GM19467 (cell line): ENCODE results near the gene BID.
"Not testable (repeated sequence)": the region's sequence is repeated elsewhere in the genome, so short reads cannot be mapped to it uniquely, and the experiment has no call there.

Source experiments
- ATAC-seq: cut with Tn5 transposase; IDR thresholded peaks from one replicate; pipeline ENCODE4 v1.9.1; 2021; ENCODE audit warnings: mild to moderate bottlenecking, moderate library complexity; ENCODE audit not compliant: unreplicated experiment

BID gene

DNA sequence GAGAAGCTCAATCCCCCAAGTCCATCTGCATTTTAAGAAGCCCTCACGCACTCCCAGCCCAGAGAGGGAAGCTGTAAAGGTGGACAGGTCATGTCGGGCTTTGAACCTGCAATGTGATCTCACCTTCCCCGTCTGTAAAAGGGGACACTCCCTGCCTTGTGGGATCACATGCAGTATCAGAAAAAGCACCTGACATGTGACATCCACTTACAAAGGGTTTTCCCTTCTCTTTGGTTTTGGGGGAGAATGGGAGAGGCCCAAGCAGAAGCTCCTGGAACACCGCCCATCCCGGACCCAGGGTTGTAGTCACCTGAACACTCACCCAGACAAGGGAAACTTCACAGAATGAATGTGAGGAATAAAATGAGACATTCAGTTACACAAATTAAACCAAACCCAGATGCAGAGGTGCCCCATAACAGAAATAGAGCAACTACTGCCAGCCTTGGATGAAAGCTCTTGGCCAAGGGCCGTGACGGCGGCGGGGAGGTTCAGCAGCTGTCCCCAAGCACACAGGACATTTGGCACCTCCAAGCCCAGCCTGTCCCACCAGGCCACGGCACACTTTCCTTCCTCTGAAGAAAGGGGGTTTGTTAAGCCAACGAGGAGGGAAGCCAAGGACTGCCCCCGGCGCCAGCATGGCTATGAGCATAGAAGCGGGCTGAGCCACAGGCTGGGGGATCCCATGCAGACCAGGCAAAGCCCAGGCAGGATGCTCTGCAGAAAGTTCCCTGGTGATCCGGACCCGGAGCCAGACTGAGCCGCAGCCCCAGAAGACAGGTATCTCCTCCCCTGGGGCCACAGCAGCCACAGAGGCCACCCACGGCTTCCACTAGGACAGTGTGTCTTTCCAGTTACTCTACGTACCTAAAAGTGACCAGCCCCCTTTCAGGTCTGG is 3.8 kb downstream of the BID start:
- no peak for ATAC-seq

DNA sequence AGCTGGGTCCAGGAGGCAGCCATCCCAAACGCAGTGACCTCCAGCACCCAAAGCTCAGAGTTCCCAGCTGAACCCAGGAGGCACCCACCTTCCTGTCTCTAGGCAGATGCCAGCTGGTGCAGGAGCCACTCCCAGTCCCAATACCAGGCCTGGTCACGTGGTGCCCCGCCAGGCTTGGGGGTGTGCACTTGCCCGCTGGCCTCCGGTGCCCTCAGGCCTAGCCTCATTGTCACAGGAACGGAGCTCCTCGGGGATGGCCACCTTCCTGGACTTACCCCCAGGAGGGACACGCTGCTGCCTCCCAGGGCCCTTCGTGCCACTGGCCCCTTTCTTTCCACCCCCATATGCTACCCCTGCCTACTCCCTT is 4.6 kb downstream of the BID start:
- no peak for ATAC-seq

DNA sequence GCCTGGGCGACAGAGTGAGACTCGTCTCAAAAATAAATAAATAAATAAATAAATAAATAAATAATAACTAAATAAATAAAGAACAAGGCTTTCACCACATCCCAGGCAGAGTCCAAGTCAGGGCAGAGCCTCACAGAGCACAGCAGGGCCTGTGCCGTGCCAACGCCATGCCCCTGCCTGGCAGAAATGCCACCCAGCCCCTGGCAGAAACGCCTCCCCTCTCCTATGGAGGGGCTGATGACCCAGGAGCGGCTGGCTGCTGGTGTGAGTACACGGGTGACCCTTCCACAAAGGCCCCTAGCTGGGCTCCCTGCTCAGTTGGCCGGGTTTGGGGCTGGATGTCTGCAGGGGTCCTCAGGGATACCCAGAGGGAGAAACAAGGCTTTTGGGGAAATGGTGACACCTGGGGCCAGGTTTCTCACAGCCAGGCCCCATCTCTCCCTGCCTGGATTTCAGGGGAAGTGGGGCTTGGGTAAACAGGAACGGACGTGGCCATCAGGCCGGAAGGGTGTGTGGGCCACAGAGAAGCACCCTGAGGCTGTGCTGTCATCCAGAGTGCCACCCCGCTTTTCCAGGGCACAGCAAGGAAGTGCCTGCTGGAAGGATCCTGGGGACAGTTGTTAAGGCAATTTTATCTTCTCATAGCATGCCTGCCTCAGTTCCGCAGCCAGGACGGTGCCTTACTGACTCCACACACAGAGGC is 5.1 kb downstream of the BID start:
- ATAC-seq = no peak

DNA sequence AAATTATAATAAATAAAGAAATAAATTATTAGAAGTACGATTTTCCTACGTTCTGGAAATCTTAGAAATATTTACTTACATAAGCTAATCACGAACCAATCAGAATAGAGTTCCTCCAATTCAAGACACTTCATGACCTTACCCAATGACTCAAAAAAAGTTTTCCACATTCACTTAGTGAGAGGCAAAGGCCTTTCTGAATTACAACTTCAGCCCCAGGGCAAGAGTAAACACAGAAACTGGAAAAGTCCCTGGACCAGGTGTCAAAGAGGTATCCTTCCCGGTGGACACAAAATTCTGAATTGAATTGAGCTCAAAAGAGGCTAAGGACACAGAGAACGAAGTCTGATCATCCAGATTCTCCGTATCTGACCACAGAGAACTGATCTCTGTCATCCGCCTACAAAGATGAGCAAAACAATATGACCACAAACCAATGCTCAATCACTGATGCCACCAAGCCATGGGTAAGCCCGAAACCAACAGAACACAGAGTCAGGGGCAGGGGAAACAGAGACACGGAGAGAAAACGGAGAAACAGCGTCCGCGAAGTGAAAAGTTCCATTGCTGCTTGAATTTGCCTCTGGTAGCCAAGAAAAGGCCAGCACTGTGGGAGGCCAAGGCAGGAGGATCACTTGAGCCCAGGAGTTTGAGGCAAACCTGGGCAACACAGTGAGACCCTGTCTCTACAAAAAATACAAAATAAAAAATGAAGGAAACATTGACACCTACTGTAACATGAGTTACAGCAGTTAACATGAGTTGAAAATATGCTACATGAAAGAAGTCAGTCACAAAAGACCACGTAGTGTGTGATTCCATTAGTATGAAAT is 6.8 kb downstream of the BID start:
- ATAC-seq = no peak

DNA sequence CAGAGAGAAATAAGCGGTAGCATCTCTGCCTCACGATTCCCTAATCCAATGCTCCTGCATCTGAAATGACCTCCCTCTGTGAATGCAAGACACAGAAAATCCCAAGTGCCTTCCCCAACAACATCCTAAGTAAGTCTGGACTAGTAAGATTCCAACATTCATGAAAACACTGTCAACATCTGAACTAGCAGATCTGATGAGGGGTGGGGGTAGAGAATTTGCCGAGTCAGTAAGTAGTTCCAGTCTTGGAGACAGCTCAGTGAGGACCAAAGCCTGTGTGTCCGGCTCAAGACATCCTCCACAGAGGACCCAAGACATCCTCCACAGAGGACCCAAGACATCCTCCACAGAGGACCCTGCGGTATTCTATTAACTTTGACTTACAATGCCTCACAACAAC is 9.4 kb downstream of the BID start:
- not testable (repeated sequence) for ATAC-seq

DNA sequence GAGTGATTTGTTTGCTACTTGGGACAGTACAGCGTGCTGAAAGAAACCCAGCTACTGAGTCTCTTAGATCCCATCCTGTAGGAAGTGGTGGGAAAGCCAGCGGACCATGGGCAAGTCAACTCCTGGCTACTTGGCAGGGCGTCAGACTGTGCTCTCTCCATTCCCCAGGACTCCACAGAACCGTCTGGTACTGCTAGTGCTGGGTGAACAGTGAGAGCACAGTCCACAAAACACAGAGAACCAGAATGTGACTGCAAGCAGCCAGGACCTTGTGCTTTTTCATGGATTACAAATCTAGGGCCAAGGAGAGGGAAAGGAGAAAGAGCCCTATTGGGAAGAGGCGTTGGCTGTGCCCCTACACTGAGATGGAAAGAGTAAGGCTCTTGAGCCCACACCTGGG is 10.2 kb downstream of the BID start:
- ATAC-seq = no peak

DNA sequence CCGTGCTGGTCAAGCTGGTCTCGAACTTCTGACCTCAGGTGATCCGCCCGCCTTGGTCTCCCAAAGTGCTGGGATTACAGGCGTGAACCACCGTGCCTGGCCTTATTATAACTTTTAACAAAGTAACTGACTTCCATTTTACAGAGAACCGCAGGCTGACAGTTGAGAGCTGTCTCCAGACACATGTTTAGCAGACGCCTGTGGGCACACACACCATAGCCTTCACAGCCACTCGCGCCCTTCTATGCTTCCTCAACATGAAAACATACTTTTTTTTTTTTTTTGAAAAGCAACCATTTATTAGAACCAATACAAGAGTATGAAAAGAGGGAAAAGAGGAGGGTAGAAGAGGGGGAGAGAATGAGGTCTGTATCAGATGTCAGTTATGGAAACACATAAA is 10.8 kb downstream of the BID start:
- ATAC-seq = not testable (repeated sequence)

DNA sequence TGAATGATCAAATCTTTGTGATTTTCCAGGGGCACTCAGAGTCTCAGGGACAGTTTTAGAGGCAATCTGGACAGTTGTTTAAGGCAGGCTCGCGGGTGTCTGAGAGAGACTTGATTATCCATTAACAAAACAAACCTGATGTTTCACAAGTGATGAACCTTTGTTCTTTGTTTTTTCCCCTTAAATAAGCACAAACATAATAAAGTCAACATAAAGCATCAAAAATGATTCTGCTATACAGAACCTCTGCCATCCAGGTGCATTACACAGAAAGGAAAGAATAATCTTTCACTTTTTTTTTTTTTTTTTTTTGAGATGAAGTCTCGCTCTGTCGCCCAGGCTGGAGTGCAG is 13.2 kb downstream of the BID start:
- ATAC-seq = no peak

DNA sequence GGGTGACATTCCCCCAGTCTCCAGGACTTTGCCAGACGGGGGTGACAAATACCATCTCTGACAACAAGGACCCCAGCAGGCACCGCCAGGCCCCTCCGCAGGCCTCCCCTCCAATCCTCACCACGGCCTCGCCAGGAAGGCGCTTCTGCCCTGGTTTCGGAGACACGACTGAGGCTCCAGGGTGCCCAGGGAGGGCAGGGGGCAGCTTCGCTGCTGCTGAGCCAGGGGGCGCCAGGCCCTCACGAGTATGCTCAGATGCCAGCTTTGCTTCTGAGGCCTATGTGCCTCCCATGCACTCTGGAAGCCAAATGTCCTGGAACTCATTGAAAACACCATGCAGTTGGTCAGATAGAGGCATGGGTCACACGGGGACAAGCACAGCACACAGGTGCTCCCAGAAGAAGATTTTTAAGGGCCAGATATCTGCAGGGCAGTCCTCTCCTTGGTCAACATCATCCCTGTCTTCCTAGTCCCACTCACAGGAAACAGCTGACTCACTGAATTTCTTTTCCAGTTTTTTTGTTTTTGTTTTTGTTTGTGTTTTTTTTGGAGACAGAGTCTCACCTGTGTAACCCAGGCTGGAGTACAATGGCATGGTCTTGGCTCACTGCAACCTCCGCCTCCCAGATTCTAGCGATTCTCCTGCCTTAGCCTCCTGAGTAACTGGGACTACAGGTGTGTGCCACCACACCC is 19.9 kb downstream of the BID start:
- no peak for ATAC-seq

DNA sequence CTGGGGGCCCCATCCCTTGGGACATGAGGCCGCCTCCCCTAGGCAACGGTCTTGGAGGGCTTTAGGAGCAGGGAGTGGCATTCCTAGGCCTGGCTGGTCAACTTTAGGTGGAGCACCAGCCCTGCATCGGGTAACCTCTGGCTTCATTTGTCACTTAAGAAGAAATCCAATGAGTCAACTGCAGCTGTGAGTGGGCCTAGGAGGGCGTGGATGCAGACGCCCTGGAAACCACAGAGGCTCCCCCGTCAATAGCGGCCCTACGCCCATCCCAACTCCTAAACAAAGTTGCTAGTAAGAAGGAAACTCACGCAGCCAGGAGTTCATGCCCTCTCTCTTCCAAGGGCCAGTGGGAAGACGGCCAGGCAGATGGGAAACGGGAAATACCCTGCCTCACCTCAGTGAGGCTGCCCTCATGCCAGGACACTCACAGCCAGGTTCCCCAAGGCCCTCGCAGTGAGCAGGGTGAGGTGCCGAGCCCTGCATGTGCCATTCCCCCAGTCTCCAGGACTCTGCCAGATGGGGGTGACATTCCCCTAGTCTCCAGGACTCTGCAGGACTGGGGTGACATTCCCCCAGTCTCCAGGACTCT is 20.8 kb downstream of the BID start:
- no peak for ATAC-seq

DNA sequence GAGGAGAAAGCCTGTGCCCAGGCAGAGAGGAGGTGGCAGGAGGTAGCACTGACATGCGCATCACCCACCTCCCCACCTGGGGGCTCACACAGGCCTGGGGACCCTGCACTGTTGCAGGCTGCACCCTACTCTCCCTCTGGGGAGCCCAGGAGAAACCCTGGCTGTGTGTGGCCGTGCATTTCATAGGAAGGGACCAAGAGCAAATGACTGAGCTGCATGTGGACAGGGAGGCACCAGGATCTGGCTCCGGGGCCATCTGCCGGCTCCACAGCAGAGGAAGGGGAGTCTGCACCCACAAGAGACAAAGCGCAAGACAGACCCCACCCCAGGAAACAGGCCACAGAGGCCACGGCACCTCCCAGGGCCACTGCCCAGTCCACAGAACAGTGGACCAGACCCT is 22.7 kb downstream of the BID start:
- no peak for ATAC-seq

DNA sequence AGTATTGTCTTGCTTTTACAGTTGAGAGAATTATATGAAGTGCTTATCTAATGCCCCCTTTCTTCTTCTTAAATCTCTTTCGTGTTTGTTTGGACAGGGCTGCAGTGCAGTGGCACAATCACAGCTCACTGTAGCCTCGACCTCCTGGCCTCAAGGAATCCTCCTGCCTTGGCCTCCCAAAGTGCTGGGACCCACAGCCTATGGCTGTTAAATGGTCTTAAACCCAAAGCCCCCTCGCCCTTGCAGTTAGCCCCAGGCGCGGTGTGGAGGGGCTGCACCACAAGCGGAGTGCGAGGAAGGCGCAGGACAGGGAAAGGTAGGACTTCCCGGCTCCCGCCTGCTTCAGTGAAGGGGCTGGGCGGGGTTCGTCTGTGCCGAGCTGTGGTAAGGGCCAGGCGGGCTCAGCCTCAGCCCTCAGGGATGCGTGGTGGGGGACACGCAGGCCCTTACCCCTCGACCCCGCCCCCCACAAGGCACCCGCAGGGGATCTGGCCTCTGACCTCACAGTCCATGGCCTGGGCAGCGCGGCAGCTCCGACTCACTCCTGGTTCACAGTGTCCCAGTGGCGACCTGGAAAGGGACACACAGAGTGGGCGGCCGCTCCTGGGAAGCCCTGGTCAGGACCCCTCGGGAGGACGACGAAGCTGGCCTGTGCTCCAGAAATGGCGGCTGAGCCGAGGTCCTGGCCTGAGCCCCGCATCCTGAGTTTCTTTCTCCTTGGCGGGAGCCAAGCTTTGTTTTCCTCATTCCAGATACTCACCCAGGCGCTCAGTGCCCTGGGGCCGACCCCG is 24.5 kb downstream of the BID start:
- ATAC-seq = no peak

DNA sequence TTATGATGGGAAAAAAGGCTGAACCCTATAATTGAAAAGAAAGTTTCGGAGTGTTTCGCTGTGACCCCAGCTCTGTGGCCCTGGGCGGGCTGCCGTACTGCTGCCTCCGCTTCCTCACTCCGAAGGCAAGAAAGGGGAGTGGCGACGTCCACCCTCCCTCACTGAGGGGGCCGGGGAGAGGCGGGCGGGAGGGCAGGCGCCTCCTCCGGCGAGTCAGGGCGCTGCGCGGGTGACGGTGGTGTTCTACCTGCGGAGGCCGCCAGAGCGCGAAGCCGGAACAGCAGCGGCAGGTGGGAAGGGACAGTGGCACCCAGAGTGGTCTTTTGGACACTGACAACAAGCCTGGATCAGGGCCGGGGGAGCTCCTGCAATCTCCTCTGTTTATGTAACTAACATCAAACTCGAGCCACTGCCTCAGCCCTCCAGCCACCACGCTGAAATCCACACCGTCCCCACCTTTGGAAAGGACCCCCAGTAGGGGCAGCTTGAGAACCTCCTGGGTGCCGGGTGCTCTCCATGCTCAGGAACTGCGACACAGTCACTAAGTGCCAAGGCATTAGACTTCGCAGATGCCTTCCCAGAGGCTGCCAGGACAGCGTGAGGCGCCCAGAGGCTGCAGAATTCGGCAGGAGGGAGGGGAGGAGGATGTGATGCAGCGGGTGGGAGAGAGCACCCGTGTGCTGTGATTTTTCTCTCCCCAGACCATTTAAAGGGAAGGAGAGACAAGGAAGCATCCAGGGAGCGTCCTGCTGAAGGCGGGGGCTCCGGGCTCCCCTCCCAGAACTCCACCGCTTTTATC is 25.5 kb downstream of the BID start:
- no peak for ATAC-seq

DNA sequence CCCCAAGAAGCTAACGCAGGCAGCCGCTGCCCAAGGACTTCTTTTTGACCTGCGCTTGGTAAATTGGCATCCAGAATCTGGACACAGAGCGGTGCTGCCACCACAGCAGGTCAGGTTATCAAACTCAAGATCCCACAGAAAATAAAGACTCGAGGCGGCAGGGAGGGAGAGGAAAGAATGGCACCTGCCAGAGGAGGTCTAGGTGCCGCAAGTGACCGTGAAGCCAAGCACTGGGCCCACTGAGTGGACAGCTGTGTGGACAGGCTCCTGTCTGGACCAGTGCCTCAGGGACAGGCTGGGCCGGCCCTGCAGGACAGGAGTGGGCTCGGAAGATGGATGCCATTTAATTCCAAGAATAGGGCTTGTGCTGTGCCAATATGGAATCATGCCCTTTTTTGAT is 27.4 kb downstream of the BID start:
- ATAC-seq = no peak

DNA sequence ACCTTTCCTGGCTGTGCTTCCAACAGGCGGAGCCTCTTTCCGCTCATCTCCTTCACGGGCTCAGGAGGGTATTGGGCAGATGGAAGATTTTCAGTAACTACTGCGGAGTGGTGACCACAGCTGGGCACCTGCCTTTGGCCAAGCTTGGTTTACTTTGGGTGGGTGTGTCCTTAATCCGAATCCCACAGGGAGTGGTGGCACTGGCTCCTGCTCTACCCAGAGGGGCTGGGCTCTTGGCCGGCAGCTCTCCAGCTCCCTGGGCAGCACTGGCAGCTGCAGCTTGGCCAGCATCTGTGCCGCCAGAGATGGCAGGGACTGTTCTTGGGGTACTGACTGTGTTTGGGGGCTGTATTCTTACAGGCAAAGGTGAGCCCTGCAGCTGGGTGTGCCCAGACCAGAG is 29.8 kb downstream of the BID start:
- ATAC-seq = no peak

DNA sequence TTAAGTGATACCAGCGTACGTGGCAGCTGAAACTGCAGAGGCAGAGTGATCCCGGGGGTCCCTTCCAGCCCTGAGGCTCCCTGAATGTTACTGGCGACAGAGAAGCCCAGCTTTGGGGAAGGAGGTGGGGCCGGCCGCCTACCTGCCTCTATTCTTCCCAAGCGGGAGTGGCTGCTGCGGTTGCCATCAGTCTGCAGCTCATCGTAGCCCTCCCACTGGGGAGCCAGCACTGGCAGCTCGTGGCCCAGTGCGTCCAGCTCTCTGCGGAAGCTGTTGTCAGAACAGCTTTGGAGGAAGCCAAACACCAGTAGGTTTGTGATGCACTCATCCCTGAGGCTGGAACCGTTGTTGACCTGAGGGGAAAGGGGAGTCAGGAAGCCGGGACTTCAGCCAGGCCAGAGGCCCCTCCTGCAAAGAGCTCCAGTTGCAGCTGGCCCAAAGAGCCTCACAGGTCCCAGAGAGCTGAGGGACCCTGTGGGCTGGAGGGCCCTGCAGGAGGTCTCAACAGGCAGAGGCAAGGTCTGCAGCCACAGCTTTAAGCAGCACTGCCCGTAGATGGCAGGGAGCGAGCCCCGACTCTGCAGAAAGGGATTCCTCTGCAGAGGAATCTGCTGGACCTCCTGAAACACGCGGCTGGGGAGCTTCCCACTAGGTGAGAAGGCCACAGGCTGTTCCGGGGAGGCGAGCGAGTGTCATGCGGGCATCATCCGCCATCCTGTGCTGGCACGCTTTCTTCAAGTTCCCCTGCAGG is 30.4 kb downstream of the BID start:
- no peak for ATAC-seq

DNA sequence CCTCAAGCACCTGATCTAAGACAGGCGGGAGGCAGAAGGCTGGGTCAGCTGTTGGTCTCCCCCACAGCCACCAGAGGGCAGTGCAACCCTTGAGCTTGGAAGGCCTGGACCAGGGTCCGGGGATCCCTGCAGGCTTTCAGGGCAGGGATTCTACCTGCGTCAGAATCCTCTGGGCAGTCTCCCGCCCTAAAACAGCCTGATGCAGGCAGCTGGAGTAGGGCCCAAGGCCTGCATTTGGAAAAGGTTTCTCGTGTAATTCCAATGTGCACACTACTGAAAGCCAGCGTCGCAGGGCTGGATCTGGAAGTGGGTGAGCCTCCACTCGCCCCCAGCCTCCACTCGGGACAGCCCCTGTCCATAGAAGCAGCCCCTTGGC is 31.8 kb downstream of the BID start:
- ATAC-seq = peak; percentile 54

DNA sequence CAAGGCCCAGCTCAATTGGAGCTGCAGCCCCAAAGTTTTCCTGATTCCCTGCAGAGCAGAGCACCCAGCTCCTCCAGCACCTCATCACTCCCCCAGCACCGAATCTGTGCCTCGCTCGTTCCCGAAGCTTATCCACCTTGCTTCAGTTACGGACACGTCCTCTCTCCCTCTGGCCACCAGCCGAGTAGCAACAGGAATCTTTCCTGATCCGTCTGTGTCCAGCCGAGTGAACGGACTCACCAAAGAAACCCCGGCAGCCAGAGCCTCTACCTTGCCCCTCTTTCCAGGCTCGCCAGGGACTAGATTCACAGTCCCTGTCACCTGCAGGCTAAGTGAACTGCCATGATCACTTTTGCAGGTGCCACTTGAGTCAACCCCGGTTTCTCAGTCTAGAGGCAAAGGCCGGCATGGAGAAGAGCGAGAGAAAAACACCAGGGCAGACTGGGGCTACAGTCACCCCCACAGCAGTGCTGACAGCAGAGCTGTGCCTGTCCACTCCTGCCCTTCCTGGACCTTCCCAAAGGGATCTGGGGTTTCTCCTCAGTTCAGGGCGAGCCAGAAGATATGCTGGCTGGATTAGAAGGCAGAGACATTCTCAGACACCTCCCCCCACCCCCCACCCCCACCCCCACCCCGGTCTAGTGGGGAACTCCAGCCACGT is 32.3 kb downstream of the BID start:
- no peak for ATAC-seq
